ENCODE measurements around the gene CDH23. TPM values are rescaled to one million over a fixed set of nuclear protein-coding genes. Genes with fewer than 3 reads are reported as not detected.

The CDH23 gene
- total RNA-seq, 1 donor from 2014 or later, result 0.29 TPM

- peaks cover 15% of the 10 kb centered on the region for H3K27me3 Mint-ChIP-seq
- no peak for ATAC-seq (ENCODE audit: low read depth)
- H3K27ac Mint-ChIP-seq, result no peak overlapping the region
- H3K4me1 Mint-ChIP-seq, result no peaks in the 10 kb centered on the region
- no peaks in the 10 kb centered on the region for H3K36me3 Mint-ChIP-seq (ENCODE audit: low read depth)
- ChIA-PET POLR2A (no interaction called here), CTCF (no interaction called here)
- peaks cover 10% of the 10 kb centered on the region for H3K9me3 Mint-ChIP-seq
- no peak overlapping the region for H3K4me3 Mint-ChIP-seq
- DNase-seq, result no peak
- TF ChIP-seq, protein P1, sequence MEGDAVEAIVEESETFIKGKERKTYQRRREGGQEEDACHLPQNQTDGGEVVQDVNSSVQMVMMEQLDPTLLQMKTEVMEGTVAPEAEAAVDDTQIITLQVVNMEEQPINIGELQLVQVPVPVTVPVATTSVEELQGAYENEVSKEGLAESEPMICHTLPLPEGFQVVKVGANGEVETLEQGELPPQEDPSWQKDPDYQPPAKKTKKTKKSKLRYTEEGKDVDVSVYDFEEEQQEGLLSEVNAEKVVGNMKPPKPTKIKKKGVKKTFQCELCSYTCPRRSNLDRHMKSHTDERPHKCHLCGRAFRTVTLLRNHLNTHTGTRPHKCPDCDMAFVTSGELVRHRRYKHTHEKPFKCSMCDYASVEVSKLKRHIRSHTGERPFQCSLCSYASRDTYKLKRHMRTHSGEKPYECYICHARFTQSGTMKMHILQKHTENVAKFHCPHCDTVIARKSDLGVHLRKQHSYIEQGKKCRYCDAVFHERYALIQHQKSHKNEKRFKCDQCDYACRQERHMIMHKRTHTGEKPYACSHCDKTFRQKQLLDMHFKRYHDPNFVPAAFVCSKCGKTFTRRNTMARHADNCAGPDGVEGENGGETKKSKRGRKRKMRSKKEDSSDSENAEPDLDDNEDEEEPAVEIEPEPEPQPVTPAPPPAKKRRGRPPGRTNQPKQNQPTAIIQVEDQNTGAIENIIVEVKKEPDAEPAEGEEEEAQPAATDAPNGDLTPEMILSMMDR (IDR thresholded peaks at IDR 0.05), result no peak
- intact Hi-C loops (cut with micrococcal nuclease), result no loop called here
Observed at GRCh38 chr10:71555087-71555723, 158.5 kb downstream of the CDH23 start.

DNA sequence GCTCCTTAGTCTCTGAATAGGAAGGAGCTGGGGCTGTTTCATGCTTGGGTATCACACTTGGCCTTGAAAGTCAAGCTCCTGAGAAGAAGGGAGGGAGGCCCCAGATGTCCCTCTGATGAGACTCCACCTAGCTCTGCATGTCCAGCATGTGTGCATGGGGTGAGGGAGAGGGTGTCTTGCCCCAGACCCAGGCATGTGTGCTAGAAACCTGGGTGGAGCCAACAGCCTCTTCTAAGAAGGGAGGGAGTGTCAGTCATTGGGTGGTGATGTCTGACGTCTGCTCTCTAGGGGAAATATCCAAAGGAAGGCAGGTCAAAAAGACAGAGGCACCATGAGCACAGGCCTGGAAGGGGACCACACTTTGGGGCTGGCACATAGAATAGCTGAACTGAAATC lies 159.0 kb downstream of the CDH23 start:
- POLR2A ChIA-PET, result no interaction called here
- Mint-ChIP-seq H3K4me1 (no peaks in the 10 kb centered on the region), H3K27ac (no peak overlapping the region), H3K36me3 (ENCODE audit: low read depth) (no peaks in the 10 kb centered on the region), H3K9me3 (peaks cover 10% of the 10 kb centered on the region), H3K4me3 (no peak overlapping the region), H3K27me3 (peaks cover 16% of the 10 kb centered on the region)
- ATAC-seq (ENCODE audit: low read depth), result no peak
- TF ChIP-seq, protein P1 (IDR thresholded peaks at IDR 0.05), result no peak
- DNase-seq, result no peak
- intact Hi-C loops (cut with micrococcal nuclease), result no loop called here
- CTCF ChIA-PET, result no interaction called here

DNA sequence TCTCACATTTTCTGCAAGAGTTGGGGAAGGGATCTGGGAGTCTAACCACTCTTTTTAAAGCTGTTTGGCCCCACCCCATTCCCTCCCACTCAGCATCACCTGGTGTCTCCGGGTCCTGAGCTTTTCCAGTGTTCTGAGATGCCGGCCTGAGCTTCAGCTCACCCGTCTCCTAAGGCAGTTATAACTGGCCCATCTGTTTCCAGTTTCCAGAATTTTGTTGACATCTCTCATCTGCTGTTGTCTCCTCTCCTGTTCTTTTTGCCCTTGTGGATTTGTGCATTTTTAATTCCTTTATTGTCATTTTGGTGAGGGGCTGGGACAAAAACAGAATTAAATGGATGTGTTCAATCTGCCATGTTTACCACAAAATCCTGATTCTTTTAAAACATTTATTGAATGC lies 162.3 kb downstream of the CDH23 start:
- CTCF ChIA-PET, result no interaction called here
- intact Hi-C loops (cut with micrococcal nuclease), result no loop called here
- ATAC-seq (ENCODE audit: low read depth) (no peak), DNase-seq (no peak)
- Mint-ChIP-seq H3K4me3 (no peak overlapping the region), H3K27ac (no peak overlapping the region), H3K9me3 (peaks cover 10% of the 10 kb centered on the region), H3K4me1 (no peaks in the 10 kb centered on the region), H3K27me3 (peaks cover 23% of the 10 kb centered on the region), H3K36me3 (ENCODE audit: low read depth) (no peaks in the 10 kb centered on the region)
- TF ChIP-seq, protein P1 (IDR thresholded peaks at IDR 0.05), result no peak
- POLR2A ChIA-PET, result no interaction called here

- POLR2A ChIA-PET, result no interaction called here
- H3K27ac Mint-ChIP-seq, result no peak overlapping the region
- peaks cover 10% of the 10 kb centered on the region for H3K9me3 Mint-ChIP-seq
- no peaks in the 10 kb centered on the region for H3K4me1 Mint-ChIP-seq
- intact Hi-C loops (cut with micrococcal nuclease), result no loop called here
- peaks cover 29% of the 10 kb centered on the region for H3K27me3 Mint-ChIP-seq
- no peak overlapping the region for H3K4me3 Mint-ChIP-seq
- CTCF ChIA-PET, result no interaction called here
- TF ChIP-seq, protein P1 (IDR thresholded peaks at IDR 0.05), result no peak
- DNase-seq (no peak), ATAC-seq (ENCODE audit: low read depth) (no peak)
- no peaks in the 10 kb centered on the region for H3K36me3 Mint-ChIP-seq (ENCODE audit: low read depth)
Observed at GRCh38 chr10:71561003-71561574, 164.4 kb downstream of the CDH23 start.

- Mint-ChIP-seq H3K4me1 (no peaks in the 10 kb centered on the region), H3K27ac (no peak overlapping the region), H3K9me3 (peaks cover 4% of the 10 kb centered on the region), H3K4me3 (no peak overlapping the region), H3K36me3 (ENCODE audit: low read depth) (no peaks in the 10 kb centered on the region), H3K27me3 (peaks cover 29% of the 10 kb centered on the region)
- ATAC-seq (ENCODE audit: low read depth) (no peak), DNase-seq (no peak)
- ChIA-PET CTCF (no interaction called here), POLR2A (no interaction called here)
- TF ChIP-seq, protein P1 (IDR thresholded peaks at IDR 0.05), result no peak
- intact Hi-C loops (cut with micrococcal nuclease), result no loop called here
Observed at GRCh38 chr10:71562181-71562580, 165.5 kb downstream of the CDH23 start.

Measured in activated B cell treated with CpG ODN at 0.5 μM for 24 hours (primary cell).